ENCODE data around the gene HOXA3. TPM values are rescaled to one million over a fixed set of nuclear protein-coding genes. Genes with fewer than 3 reads are reported as not detected.

Gene HOXA3
- total and polyA plus RNA-seq, 2 of the 8 experiments (the other 6 are each of a cell fraction or from before 2014, with no cell fraction given) = not detected

GRCh38 chr7:27196287-27196767 is 43.9 kb upstream of the HOXA3 start:
- peak; percentile 99 for FAIRE-seq
- Histone ChIP-seq H2AFZ (ENCODE audit: low read length) (no peak overlapping the region), H3K36me3 (ENCODE audit: control insufficient read depth in 2 of 4, insufficient read depth in 4 of 4, low read length in 3 of 4) (peaks cover 0 to 15% (median 0%) of the 10 kb centered on the region in 4 experiments; a peak in 1 of 8 replicates), H2AK5ac (ENCODE audit: low read depth, low read length) (no peak overlapping the region), H3K23ac (ENCODE audit: insufficient read length) (no peak overlapping the region), H2BK5ac (ENCODE audit: low read depth, low read length) (no peak overlapping the region), H3K27ac (ENCODE audit: low read depth, low read length) (no peak overlapping the region), H2BK12ac (ENCODE audit: low read depth, low read length) (no peak overlapping the region), H3K9ac (replicated peaks in 1 of 4; ENCODE audit: extremely low read depth in 1 of 4, low read depth in 3 of 4, low read length in 3 of 4) (no peak overlapping the region), H4K5ac (ENCODE audit: insufficient read length, low read depth, low read length) (no peak overlapping the region), H3K9me3 (ENCODE audit: insufficient read depth in 2 of 2, low read depth in 1 of 2, low read length in 1 of 2) (peaks cover 0 to 3% of the 10 kb centered on the region in 2 experiments; a peak in 1 of 4 replicates), H3K79me1 (ENCODE audit: low read depth, low read length) (no peaks in the 10 kb centered on the region; the same call in 1 of the 2 replicates), H2BK120ac (replicated peaks; ENCODE audit: low read depth, low read length) (no peak overlapping the region), H3K23me2 (ENCODE audit: low read depth, low read length) (no peaks in the 10 kb centered on the region; the same call in 1 of the 2 replicates), H3K4me1 (replicated peaks in 1 of 4; ENCODE audit: control insufficient read depth in 3 of 4, insufficient read depth in 4 of 4, low read length in 3 of 4) (peaks cover 0 to 6% (median 4%) of the 10 kb centered on the region in 4 experiments; a peak in 4 of 7 replicates), H3K4me3 (ENCODE audit: extremely low read depth in 1 of 4, insufficient read depth in 2 of 4, low read depth in 3 of 4, low read length in 4 of 4) (no peak overlapping the region), H3K14ac (ENCODE audit: insufficient read length) (no peak overlapping the region), H4K91ac (replicated peaks; ENCODE audit: insufficient read length, low read length) (no peak overlapping the region), H2BK15ac (ENCODE audit: low read length) (no peak overlapping the region), H4K20me1 (replicated peaks in 1 of 2; ENCODE audit: control insufficient read depth in 1 of 2, insufficient read depth in 2 of 2, low read length in 2 of 2) (peaks cover 28 to 34% of the 10 kb centered on the region in 2 experiments), H3K79me2 (ENCODE audit: control insufficient read depth in 1 of 2, insufficient read depth in 2 of 2, low read length in 2 of 2) (no peaks in the 10 kb centered on the region), H3K4ac (replicated peaks; ENCODE audit: insufficient read length, low read depth, low read length) (no peak overlapping the region), H3K4me2 (ENCODE audit: insufficient read depth in 1 of 2, low read depth in 2 of 2, low read length in 2 of 2) (no peak overlapping the region), H3K27me3 (replicated peaks in 1 of 4; ENCODE audit: control insufficient read depth in 3 of 4, extremely low read depth in 1 of 4, insufficient read depth in 3 of 4, low read length in 3 of 4) (peaks cover 83 to 100% (median 95%) of the 10 kb centered on the region in 4 experiments), H3K56ac (replicated peaks; ENCODE audit: insufficient read length, low read depth, low read length) (no peak overlapping the region), H2BK20ac (ENCODE audit: low read length) (no peak overlapping the region), H4K8ac (ENCODE audit: extremely low read depth, insufficient read depth, low read length) (no peak overlapping the region), H3K18ac (ENCODE audit: extremely low read depth, low read length) (no peak overlapping the region)
- POLR2A ChIA-PET (ENCODE audit: partially characterized antibody) = no interaction called here
- CTCF ChIA-PET (ENCODE audit: partially characterized antibody) = interaction anchor here (0.6 to 3.2 kb wide), 45 partner anchors 8 to 900 kb away, joined by 3 to 31 read pairs (median 4); no protein-coding TSS in a partner anchor
- peak in 1 of 2 experiments; percentile 90 for DNase-seq (ENCODE audit: low read depth in 1 of 2, low spot score in 2 of 2)
- 9% methylated on average over 6 of the region's 6 CpGs; no CpG with 5 or more reads in 1 of the 2 experiments for WGBS, 2 experiments (ENCODE audit: extremely low coverage in 1 of 2, insufficient coverage in 1 of 2, insufficient read length in 1 of 2, insufficient replicate concordance in 2 of 2, low coverage in 1 of 2, low lambda C conversion rate in 2 of 2, missing lambda C conversion rate in 1 of 2)
- TF ChIP-seq, protein P1, sequence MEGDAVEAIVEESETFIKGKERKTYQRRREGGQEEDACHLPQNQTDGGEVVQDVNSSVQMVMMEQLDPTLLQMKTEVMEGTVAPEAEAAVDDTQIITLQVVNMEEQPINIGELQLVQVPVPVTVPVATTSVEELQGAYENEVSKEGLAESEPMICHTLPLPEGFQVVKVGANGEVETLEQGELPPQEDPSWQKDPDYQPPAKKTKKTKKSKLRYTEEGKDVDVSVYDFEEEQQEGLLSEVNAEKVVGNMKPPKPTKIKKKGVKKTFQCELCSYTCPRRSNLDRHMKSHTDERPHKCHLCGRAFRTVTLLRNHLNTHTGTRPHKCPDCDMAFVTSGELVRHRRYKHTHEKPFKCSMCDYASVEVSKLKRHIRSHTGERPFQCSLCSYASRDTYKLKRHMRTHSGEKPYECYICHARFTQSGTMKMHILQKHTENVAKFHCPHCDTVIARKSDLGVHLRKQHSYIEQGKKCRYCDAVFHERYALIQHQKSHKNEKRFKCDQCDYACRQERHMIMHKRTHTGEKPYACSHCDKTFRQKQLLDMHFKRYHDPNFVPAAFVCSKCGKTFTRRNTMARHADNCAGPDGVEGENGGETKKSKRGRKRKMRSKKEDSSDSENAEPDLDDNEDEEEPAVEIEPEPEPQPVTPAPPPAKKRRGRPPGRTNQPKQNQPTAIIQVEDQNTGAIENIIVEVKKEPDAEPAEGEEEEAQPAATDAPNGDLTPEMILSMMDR (IDR thresholded peaks at IDR 0.05; ENCODE audit: control extremely low read depth in 1 of 3, insufficient read depth in 1 of 3, low read depth in 1 of 3, low read length in 3 of 3) = peak; percentile 9 to 82 (median 76)
- TF ChIP-seq SIN3A (conservative IDR thresholded peaks at IDR 0.05 in 1 of 2, IDR thresholded peaks at IDR 0.05 in 1 of 2; ENCODE audit: low read depth in 1 of 2, low read length in 2 of 2) (peak in 1 of 2 experiments; percentile 80; a peak in 2 of 4 replicates), SIX5 (IDR thresholded peaks at IDR 0.05; ENCODE audit: low read depth, low read length) (no peak), RAD21 (IDR thresholded peaks at IDR 0.05 in 1 of 2, conservative IDR thresholded peaks at IDR 0.05 in 1 of 2; ENCODE audit: low read depth in 2 of 2, low read length in 2 of 2) (peak; percentile 96 to 97), BCL11A (IDR thresholded peaks at IDR 0.05; ENCODE audit: low read depth in 2 of 2, low read length in 2 of 2) (no peak)
